GM21723 (cell line): ENCODE data around the gene GLIS2.

Experiments
- ATAC-seq: cut with Tn5 transposase; IDR thresholded peaks from one replicate; pipeline ENCODE4 v1.9.1; 2021; ENCODE audit warnings: mild to moderate bottlenecking, moderate library complexity; ENCODE audit not compliant: unreplicated experiment

The GLIS2 gene

GRCh38 chr16:4381072-4381934 lies 65.4 kb downstream of the GLIS2 start:
- no peak for ATAC-seq

DNA sequence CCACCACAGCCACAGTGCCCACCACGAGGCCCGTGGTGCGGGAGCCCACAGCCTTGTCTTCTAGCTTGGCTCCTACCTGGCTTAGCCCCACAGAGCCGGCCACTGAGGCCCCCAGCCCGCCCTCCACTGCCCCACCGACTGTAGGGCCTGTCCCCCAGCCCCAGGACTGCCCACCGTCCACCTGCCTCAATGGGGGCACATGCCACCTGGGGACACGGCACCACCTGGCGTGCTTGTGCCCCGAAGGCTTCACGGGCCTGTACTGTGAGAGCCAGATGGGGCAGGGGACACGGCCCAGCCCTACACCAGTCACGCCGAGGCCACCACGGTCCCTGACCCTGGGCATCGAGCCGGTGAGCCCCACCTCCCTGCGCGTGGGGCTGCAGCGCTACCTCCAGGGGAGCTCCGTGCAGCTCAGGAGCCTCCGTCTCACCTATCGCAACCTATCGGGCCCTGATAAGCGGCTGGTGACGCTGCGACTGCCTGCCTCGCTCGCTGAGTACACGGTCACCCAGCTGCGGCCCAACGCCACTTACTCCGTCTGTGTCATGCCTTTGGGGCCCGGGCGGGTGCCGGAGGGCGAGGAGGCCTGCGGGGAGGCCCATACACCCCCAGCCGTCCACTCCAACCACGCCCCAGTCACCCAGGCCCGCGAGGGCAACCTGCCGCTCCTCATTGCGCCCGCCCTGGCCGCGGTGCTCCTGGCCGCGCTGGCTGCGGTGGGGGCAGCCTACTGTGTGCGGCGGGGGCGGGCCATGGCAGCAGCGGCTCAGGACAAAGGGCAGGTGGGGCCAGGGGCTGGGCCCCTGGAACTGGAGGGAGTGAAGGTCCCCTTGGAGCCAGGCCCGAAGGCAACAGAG lies 66.3 kb downstream of the GLIS2 start:
- no peak for ATAC-seq

GRCh38 chr16:4382795-4383357 lies 67.0 kb downstream of the GLIS2 start:
- no peak for ATAC-seq

- ATAC-seq: no peak
These were observed 68.0 kb downstream of the GLIS2 start for GRCh38 chr16:4383591-4384444.

GRCh38 chr16:4384509-4384942 lies 68.7 kb downstream of the GLIS2 start:
- no peak for ATAC-seq

GRCh38 chr16:4385066-4385788 lies 69.4 kb downstream of the GLIS2 start:
- ATAC-seq: no peak

GRCh38 chr16:4385789-4386450 lies 70.1 kb downstream of the GLIS2 start:
- ATAC-seq: no peak

DNA sequence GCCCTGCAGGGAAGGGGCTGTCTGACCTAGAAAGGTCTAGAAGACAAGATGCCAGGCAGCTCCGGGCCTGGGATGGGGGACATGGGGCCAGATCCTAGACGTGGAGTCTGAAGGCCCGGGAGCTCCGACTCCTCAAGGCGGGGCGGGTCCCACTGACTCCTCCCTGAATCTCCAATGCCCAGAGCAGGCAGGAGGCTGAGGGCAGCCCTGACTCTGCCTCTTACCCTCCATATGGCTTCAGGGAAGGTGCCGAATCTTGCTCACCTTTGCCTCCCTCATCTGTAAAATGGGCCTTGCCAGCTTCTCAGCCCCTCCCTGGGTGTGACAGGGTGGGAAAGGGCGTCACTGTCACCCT lies 70.6 kb downstream of the GLIS2 start:
- ATAC-seq: no peak

- ATAC-seq: no peak
These were observed 71.2 kb downstream of the GLIS2 start for GRCh38 chr16:4386951-4387565.

DNA sequence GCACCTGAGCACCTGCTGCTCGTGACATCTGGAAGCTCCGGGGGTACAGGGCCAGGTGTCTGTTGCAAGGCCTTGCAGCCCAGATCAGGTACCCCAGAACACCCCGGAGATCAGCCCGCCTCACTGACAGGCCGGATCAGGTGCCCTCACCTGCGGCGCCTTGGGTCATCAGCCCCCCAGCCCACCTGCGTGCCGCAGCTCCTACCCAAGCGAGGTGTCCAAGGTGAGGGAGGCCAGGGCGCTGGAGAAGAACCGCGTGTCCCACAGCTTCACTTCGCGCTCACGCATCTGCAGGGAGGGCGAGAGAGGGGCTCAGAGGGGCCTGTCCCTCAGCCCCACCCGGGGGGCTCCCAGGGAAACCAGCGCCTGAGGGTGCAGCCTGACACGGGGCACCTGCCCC lies 71.9 kb downstream of the GLIS2 start:
- no peak for ATAC-seq

GRCh38 chr16:4388271-4389021 lies 72.6 kb downstream of the GLIS2 start:
- no peak for ATAC-seq
